GM12878 (cell line): ENCODE measurements around the gene CIAO2B. TPM values are rescaled to one million over a fixed set of nuclear protein-coding genes. Genes with fewer than 3 reads are reported as not detected.

Experiments used
- ATF2 ChIP-seq: IDR thresholded peaks from 2 replicates; pipeline ENCODE4 v1.6.1; 2012; ENCODE audit warnings: low read length, inconsistent platforms
- ATF7 ChIP-seq: fragments of 450-650 bp; IDR thresholded peaks from 2 replicates; pipeline ENCODE4 v1.6.1; 2016; ENCODE audit warnings: low read depth, mild to moderate bottlenecking
- IRF5 ChIP-seq: fragments of 450-650 bp; IDR thresholded peaks from 2 replicates; pipeline ENCODE4 v1.6.1; 2017; ENCODE audit warnings: borderline replicate concordance
- NFIC ChIP-seq: IDR thresholded peaks from 2 replicates; pipeline ENCODE4 v1.6.1; 2012; ENCODE audit warnings: low read depth, mild to moderate bottlenecking, inconsistent platforms, low read length, moderate library complexity
- SUPT20H ChIP-seq: IDR thresholded peaks from 2 replicates; pipeline ENCODE4 v1.6.1; 2011; ENCODE audit warnings: low read depth, mild to moderate bottlenecking, low read length, moderate library complexity, borderline replicate concordance; ENCODE audit not compliant: control insufficient read depth
- polyA plus RNA-seq, 11 experiments: library from polyadenylated mRNA; depleted of rRNA in 4 of 11; unstranded in 6 of 11; stranded (reverse) in 5 of 11; fragments of >200 nt; fragmentation: Nextera tagmentation in 4 of 11; fragmentation: Illumina TruSeq in 1 of 11; extraction: Ambion mirVana in 4 of 11; extraction: Trizol in 1 of 11; gene quantifications; 1 replicate in 1 of 11; 2 replicates in 10 of 11; pipeline versions ENCODE4 v1.2.1 to v1.2.3, GENCODE V29; 2011 to 2016; ENCODE audit warnings: inconsistent platforms in 2 of 11, missing spikeins in 2 of 11, low read depth in 1 of 11
- total RNA-seq, 4 experiments: library from RNA; depleted of rRNA in 3 of 4; stranded (reverse); fragments of >200 nt in 3 of 4; fragmentation: Illumina TruSeq in 1 of 4; extraction: Trizol in 1 of 4; gene quantifications; 2 replicates each; pipeline versions ENCODE4 v1.2.1 to v1.2.3, GENCODE V29; 2013 to 2021
- TF ChIP-seq, protein P1 (sequence below): fragments of 450-650 bp; IDR thresholded peaks from 2 replicates; pipeline ENCODE4 v1.6.1; 2017; ENCODE audit warnings: mild to moderate bottlenecking, moderate library complexity

CIAO2B gene
- total and polyA plus RNA-seq, 10 of the 15 experiments (the other 5 are each of a cell fraction or from before 2014, with no cell fraction given): 76.4 to 241 (median 138) TPM

- TF ChIP-seq ATF2: no peak
- no peak for TF ChIP-seq IRF5
- TF ChIP-seq, protein P1, sequence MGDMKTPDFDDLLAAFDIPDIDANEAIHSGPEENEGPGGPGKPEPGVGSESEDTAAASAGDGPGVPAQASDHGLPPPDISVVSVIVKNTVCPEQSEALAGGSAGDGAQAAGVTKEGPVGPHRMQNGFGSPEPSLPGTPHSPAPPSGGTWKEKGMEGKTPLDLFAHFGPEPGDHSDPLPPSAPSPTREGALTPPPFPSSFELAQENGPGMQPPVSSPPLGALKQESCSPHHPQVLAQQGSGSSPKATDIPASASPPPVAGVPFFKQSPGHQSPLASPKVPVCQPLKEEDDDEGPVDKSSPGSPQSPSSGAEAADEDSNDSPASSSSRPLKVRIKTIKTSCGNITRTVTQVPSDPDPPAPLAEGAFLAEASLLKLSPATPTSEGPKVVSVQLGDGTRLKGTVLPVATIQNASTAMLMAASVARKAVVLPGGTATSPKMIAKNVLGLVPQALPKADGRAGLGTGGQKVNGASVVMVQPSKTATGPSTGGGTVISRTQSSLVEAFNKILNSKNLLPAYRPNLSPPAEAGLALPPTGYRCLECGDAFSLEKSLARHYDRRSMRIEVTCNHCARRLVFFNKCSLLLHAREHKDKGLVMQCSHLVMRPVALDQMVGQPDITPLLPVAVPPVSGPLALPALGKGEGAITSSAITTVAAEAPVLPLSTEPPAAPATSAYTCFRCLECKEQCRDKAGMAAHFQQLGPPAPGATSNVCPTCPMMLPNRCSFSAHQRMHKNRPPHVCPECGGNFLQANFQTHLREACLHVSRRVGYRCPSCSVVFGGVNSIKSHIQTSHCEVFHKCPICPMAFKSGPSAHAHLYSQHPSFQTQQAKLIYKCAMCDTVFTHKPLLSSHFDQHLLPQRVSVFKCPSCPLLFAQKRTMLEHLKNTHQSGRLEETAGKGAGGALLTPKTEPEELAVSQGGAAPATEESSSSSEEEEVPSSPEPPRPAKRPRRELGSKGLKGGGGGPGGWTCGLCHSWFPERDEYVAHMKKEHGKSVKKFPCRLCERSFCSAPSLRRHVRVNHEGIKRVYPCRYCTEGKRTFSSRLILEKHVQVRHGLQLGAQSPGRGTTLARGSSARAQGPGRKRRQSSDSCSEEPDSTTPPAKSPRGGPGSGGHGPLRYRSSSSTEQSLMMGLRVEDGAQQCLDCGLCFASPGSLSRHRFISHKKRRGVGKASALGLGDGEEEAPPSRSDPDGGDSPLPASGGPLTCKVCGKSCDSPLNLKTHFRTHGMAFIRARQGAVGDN: no peak
- TF ChIP-seq SUPT20H: no peak
- no peak for TF ChIP-seq NFIC
- no peak for TF ChIP-seq ATF7
These were observed 42.8 kb downstream of the CIAO2B start (continued) for GRCh38 chr16:66891360-66891759.
